ENCODE measurements around the gene CNOT6.

- no peak for TF ChIP-seq CTCF (IDR thresholded peaks at IDR 0.05)
- TF ChIP-seq POLR2A (IDR thresholded peaks at IDR 0.05): no peak
- no peak for TF ChIP-seq EP300 (IDR thresholded peaks at IDR 0.05)
- no peak for TF ChIP-seq POLR2AphosphoS5 (IDR thresholded peaks at IDR 0.05)
Observed at GRCh38 chr5:180492226-180492903, 1.8 kb upstream of the CNOT6 start.

Measured in stomach (tissue), 4 donors.